Effector memory CD4-positive, alpha-beta T cell (primary cell): ENCODE data around the gene LRRC39.
"Not testable (repeated sequence)": the region's sequence is repeated elsewhere in the genome, so short reads cannot be mapped to it uniquely, and the experiment has no call there.

Source experiments
- DNase-seq, 3 donors: peaks; one replicate each; pipeline ENCODE4 v3.0.0-alpha.2; 2020
- H3K27ac ChIP-seq: 2 replicates; pipeline ENCODE4 v1.7.0; 2013; ENCODE audit warnings: mild to moderate bottlenecking, low read length, moderate library complexity; ENCODE audit not compliant: insufficient read depth, poor library complexity, severe bottlenecking
- H3K27me3 ChIP-seq: replicated peaks from 2 replicates; pipeline ENCODE4 v1.7.0; 2013; ENCODE audit warnings: mild to moderate bottlenecking, low read length; ENCODE audit not compliant: insufficient read depth, control insufficient read depth, poor library complexity, severe bottlenecking
- H3K36me3 ChIP-seq: 2 replicates; pipeline ENCODE4 v1.7.0; 2013; ENCODE audit warnings: mild to moderate bottlenecking, low read length, moderate library complexity; ENCODE audit not compliant: control insufficient read depth, insufficient read depth
- H3K4me1 ChIP-seq: 2 replicates; pipeline ENCODE4 v1.7.0; 2013; ENCODE audit warnings: low read length, mild to moderate bottlenecking; ENCODE audit not compliant: control insufficient read depth, insufficient read depth, poor library complexity, severe bottlenecking
- H3K4me3 ChIP-seq: 2 replicates; pipeline ENCODE4 v1.7.0; 2013; ENCODE audit warnings: low read length, low read depth, mild to moderate bottlenecking; ENCODE audit not compliant: insufficient read depth, poor library complexity, severe bottlenecking
- H3K9me3 ChIP-seq: 2 replicates; pipeline ENCODE4 v1.7.0; 2013; ENCODE audit warnings: mild to moderate bottlenecking, low read length, moderate library complexity; ENCODE audit not compliant: control insufficient read depth
- total RNA-seq, 3 donors: gene quantifications; one replicate each; lab custom pipeline; 2026; lab: John Stamatoyannopoulos, UW

LRRC39 gene
- 0.97 to 1.5 (median 1.4) reads per million in 3 donors for total RNA-seq

DNA sequence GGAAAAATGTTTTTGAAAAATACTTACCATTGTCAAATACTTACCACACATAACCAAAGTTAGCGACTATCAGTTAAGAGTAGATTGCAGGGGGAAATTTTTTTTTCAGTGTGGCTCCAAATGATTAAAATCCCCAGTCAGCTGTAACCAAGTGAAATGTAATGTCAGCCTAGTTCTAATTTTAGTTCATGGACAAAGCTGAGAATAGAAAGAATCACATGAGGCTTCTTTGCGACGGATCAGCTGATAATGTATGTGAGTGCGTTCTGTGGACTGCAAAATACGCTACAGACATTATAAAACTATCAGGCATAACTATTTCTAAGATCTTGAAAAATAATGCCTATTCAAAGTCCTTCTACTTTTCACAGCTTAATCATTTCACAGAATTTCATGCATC, at the start of gene LRRC39:
Gene LRRC39 (minus strand): TSS at position 166 of the 400 bp plus-strand sequence. CDS start 9,740 bp downstream, outside the sequence.
- H3K4me1 ChIP-seq, result no peaks in the 10 kb centered on the region
- no peaks in the 10 kb centered on the region for H3K36me3 ChIP-seq
- no peak for DNase-seq
- no peak within 1 kb of the TSS for H3K4me3 ChIP-seq
- no peak within 1 kb of the TSS for H3K27ac ChIP-seq
- H3K9me3 ChIP-seq, result no peaks in the 10 kb centered on the region
- H3K27me3 ChIP-seq, result no peaks in the 10 kb centered on the region

DNA sequence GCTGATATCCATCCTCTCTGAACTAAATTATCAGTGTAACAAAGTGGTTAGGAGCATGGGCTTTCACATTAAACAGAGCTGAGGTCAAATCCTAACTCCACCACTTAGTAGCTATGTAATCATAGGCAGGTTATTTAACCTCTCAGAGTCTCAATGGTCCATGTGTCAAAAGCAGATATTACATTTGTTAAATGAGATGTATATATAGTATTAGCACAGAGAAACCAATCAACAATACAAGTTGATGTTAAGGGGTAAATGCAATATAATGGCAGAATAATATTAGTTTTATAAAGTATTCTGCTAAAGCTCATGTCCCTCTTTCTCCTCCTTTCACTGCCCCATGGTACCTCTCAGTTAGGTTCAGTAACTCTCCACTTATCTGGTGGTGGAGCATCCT, 44.4 kb upstream of the LRRC39 start:
- Histone ChIP-seq H3K27me3 (no peaks in the 10 kb centered on the region), H3K36me3 (peaks cover 10% of the 10 kb centered on the region), H3K4me1 (no peaks in the 10 kb centered on the region), H3K9me3 (no peaks in the 10 kb centered on the region), H3K4me3 (no peak overlapping the region), H3K27ac (no peak overlapping the region)
- no peak for DNase-seq

- Histone ChIP-seq H3K9me3 (no peaks in the 10 kb centered on the region), H3K4me1 (no peaks in the 10 kb centered on the region), H3K27me3 (no peaks in the 10 kb centered on the region), H3K36me3 (peaks cover 16% of the 10 kb centered on the region), H3K4me3 (no peak overlapping the region), H3K27ac (no peak overlapping the region)
- DNase-seq, result no peak
Measured at GRCh38 chr1:100219883-100220282, 41.8 kb upstream of the LRRC39 start.

DNA sequence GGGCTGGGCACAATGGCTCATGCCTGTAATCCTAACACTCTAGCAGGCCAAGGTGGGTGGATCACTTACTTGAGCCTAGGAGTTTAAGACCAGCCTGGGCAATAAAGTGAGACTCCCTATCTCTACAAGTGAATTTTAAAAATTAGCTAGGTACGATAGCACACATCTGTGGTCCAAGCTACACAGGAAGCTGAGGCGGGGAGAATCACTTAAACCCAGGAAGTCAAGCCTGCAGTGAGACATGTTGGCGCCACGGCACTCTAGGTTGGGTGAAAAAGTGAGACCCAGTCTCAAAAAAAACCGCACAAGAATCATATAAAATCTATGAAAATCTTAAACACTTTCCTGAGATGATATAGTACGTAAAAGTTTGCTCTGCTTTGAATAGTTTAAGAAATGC, 41.4 kb upstream of the LRRC39 start:
- peaks cover 16% of the 10 kb centered on the region for H3K36me3 ChIP-seq
- H3K27ac ChIP-seq, result no peak overlapping the region
- no peak for DNase-seq
- no peak overlapping the region for H3K4me3 ChIP-seq
- no peaks in the 10 kb centered on the region for H3K4me1 ChIP-seq
- H3K9me3 ChIP-seq, result no peaks in the 10 kb centered on the region
- H3K27me3 ChIP-seq, result no peaks in the 10 kb centered on the region

DNA sequence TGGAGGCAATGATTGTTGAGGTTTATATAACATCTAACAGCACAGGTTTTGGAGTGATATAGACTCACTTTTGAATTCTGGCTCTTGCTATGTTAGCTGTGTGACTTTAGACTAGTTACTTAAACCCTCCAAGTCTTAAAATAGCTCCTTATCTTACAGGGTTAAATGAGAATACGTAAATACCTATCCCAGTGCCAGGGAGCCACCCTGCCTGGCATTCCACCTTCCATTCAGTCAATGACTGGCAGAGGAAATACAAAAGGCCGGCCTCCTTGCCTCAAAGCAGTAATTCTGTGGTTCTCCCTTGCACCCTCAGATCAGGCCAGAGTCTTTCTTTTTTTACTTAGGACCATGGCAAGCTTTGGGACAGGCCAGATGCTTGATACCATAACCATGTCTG, 39.8 kb upstream of the LRRC39 start:
- Histone ChIP-seq H3K36me3 (peaks cover 23% of the 10 kb centered on the region), H3K9me3 (no peaks in the 10 kb centered on the region), H3K27me3 (no peaks in the 10 kb centered on the region), H3K4me3 (no peak overlapping the region), H3K27ac (no peak overlapping the region), H3K4me1 (no peaks in the 10 kb centered on the region)
- no peak for DNase-seq

GRCh38 chr1:100215101-100215500, 37.0 kb upstream of the LRRC39 start:
- no peaks in the 10 kb centered on the region for H3K9me3 ChIP-seq
- no peak for DNase-seq
- no peaks in the 10 kb centered on the region for H3K4me1 ChIP-seq
- peaks cover 37% of the 10 kb centered on the region for H3K36me3 ChIP-seq
- no peak overlapping the region for H3K4me3 ChIP-seq
- H3K27me3 ChIP-seq, result no peaks in the 10 kb centered on the region
- H3K27ac ChIP-seq, result no peak overlapping the region

GRCh38 chr1:100213141-100213540, 35.1 kb upstream of the LRRC39 start:
- Histone ChIP-seq H3K27me3 (no peaks in the 10 kb centered on the region), H3K27ac (no peak overlapping the region), H3K9me3 (no peaks in the 10 kb centered on the region), H3K4me3 (no peak overlapping the region), H3K4me1 (no peaks in the 10 kb centered on the region), H3K36me3 (peaks cover 32% of the 10 kb centered on the region)
- no peak for DNase-seq

- Histone ChIP-seq H3K4me1 (no peaks in the 10 kb centered on the region), H3K9me3 (no peaks in the 10 kb centered on the region), H3K27me3 (no peaks in the 10 kb centered on the region), H3K36me3 (peaks cover 15% of the 10 kb centered on the region), H3K27ac (no peak overlapping the region), H3K4me3 (no peak overlapping the region)
- DNase-seq, result no peak
Measured at GRCh38 chr1:100206301-100206700, 28.2 kb upstream of the LRRC39 start.

GRCh38 chr1:100205593-100205992, 27.5 kb upstream of the LRRC39 start:
- not testable (repeated sequence) for H3K9me3 ChIP-seq, DNase-seq, H3K4me1 ChIP-seq, H3K27ac ChIP-seq, H3K36me3 ChIP-seq, H3K27me3 ChIP-seq, H3K4me3 ChIP-seq

- H3K27me3 ChIP-seq, H3K9me3 ChIP-seq: not testable (repeated sequence)
Measured at GRCh38 chr1:100205103-100205502, 27.0 kb upstream of the LRRC39 start.

DNA sequence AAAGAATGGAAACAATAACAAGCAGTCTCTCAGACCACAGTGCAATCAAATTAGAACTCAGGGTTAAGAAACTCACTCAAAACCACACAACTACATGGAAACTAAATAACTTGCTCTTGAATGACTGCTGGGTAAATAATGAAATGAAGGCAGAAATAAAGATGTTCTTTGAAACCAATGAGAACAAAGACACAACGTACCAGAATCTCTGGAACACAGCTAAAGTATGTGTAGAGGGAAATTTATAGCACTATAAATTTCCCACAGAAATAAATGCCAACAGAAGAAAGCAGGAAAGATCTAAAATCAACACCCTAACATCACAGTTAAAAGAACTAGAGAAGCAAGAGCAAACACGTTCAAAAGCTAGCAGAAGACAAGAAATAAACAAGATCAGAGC, 24.6 kb upstream of the LRRC39 start:
- H3K36me3 ChIP-seq, result peaks cover 22% of the 10 kb centered on the region
- H3K9me3 ChIP-seq, H3K4me3 ChIP-seq, H3K27me3 ChIP-seq, H3K4me1 ChIP-seq, DNase-seq, H3K27ac ChIP-seq: not testable (repeated sequence)

More at GRCh38 chr1:100205103-100205502, 27.0 kb upstream of the LRRC39 start:
- not testable (repeated sequence) for H3K4me1 ChIP-seq, DNase-seq, H3K36me3 ChIP-seq, H3K4me3 ChIP-seq, H3K27ac ChIP-seq
